GM21526 (cell line): ENCODE results near the gene FHL2.

ENCODE experiments used
- ATAC-seq: cut with Tn5 transposase; IDR thresholded peaks from one replicate; pipeline ENCODE4 v1.9.1; 2021; ENCODE audit warnings: moderate library complexity; ENCODE audit not compliant: unreplicated experiment, low FRiP score

Gene FHL2

DNA sequence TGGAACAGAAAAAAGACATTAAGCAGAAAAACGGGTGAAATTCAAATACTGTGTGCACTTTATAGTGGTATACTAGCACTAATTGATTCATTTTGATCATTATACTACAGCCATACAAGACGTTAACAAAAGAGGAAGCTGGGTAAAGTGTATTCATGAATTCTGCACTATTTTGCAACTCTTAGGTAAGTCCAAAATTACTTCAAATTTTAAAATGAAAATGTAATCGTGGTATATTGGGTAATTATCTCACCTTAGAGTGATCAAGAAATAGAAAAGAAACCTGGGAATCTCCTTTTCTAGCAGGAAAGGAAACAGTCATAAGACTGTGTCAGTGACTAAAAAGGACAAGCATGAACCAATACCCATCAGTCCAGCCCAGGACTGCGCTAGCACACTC, 74.8 kb downstream of the FHL2 start:
- ATAC-seq, result no peak

- no peak for ATAC-seq
Measured at GRCh38 chr2:105323111-105323510, 75.7 kb downstream of the FHL2 start.

GRCh38 chr2:105321875-105322646, 76.8 kb downstream of the FHL2 start:
- no peak for ATAC-seq

DNA sequence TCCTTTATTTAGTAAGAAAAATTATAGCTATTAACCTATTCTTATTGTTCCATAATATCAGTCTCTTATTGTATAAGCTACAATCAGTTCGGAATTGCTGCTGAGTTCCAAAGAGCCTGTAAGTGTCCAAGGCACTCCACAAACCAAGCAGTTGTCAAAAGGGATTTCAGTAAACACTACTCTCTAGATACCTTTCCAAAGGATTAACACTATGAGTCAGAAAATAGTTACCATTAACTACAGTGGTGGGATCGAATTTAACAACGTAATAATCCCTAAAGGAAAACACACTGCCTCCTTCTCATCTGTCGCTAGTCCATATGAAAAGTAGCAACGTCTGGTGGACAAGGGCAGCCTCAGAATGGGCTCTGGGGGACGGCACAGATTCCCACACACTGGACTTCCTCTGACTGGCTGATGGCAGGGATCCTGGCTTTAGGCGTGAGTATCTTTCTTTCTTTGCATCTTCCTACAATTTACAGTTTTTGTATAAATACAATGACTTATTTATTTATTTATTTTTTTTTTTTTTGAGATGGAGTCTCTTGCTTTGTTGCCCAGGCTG, 78.1 kb downstream of the FHL2 start:
- ATAC-seq, result no peak

- no peak for ATAC-seq
Measured at GRCh38 chr2:105317937-105318336, 80.9 kb downstream of the FHL2 start.

- ATAC-seq, result peak; percentile 57
Measured at GRCh38 chr2:105315314-105315713, 83.5 kb downstream of the FHL2 start.

DNA sequence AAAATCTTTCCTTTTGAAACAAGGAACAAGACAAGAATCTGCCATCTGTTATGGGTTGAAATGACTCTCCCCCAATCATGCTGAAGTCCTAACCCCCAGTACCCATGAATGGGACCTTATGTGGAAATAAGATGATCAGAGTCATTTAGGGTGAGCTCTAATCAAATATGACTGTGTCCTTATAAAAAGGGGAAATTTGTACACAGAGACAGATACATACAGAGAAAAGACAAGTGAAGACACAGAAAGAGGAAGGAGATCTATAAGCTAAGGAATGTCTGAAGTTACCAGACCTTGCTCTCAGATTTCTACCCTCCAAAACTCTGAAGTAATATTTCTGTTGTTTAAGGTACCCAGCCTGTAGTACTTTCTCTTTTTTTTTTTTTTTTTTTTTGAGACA, 85.0 kb downstream of the FHL2 start:
- ATAC-seq, result no peak
